ENCODE data around the gene KRTAP3-1. TPM values are rescaled to one million over a fixed set of nuclear protein-coding genes. Genes with fewer than 3 reads are reported as not detected.

Gene KRTAP3-1
- total and polyA plus RNA-seq, 10 of the 15 experiments (the other 5 are each of a cell fraction or from before 2014, with no cell fraction given) = not detected

GRCh38 chr17:41002814-41003213 is 6.1 kb downstream of the KRTAP3-1 start (continued):
- TF ChIP-seq RUNX3 (IDR thresholded peaks at IDR 0.05; ENCODE audit: low read length) (no peak), BMI1 (IDR thresholded peaks at IDR 0.05; ENCODE audit: borderline replicate concordance) (no peak), SUZ12 (IDR thresholded peaks at IDR 0.05; ENCODE audit: unreplicated experiment) (no peak), KDM1A (IDR thresholded peaks at IDR 0.05; ENCODE audit: borderline replicate concordance) (no peak), CREM (IDR thresholded peaks at IDR 0.05; ENCODE audit: low read depth) (no peak), CEBPZ (IDR thresholded peaks at IDR 0.05; ENCODE audit: low read depth, low read length) (no peak), CHD2 (IDR thresholded peaks at IDR 0.05; ENCODE audit: borderline replicate concordance, low read depth, low read length) (no peak)

- TF ChIP-seq SREBF1 (IDR thresholded peaks at IDR 0.05; ENCODE audit: low read length) (no peak), GABPA (IDR thresholded peaks at IDR 0.05; ENCODE audit: low read depth) (no peak), STAT3 (IDR thresholded peaks at IDR 0.05; ENCODE audit: low read depth, low read length) (no peak), PML (IDR thresholded peaks at IDR 0.05; ENCODE audit: low read length) (no peak), ATF7 (IDR thresholded peaks at IDR 0.05; ENCODE audit: low read depth) (no peak), SREBF2 (IDR thresholded peaks at IDR 0.05; ENCODE audit: low read length) (no peak), EZH2 (IDR thresholded peaks at IDR 0.05; ENCODE audit: borderline replicate concordance, control insufficient read depth, low read depth, low read length) (no peak), SMAD5 (IDR thresholded peaks at IDR 0.05; ENCODE audit: low read depth) (no peak), RCOR1 (conservative IDR thresholded peaks at IDR 0.05; ENCODE audit: low read depth, low read length) (no peak), IRF5 (IDR thresholded peaks at IDR 0.05; ENCODE audit: borderline replicate concordance) (no peak)
- WGBS (ENCODE audit: insufficient coverage, insufficient replicate concordance, low lambda C conversion rate, missing lambda C conversion rate) = 52% methylated on average over 4 of the region's 4 CpGs
- Histone ChIP-seq H3K27me3 (replicated peaks in 1 of 2; ENCODE audit: control insufficient read depth in 2 of 2, insufficient read depth in 2 of 2, low read length in 1 of 2) (peaks cover 0 to 1% of the 10 kb centered on the region in 2 experiments; a peak in 2 of 4 replicates), H3K9ac (ENCODE audit: control insufficient read depth, insufficient read depth, low read length) (no peak overlapping the region), H2AFZ (ENCODE audit: control insufficient read depth, low read depth, low read length) (no peak overlapping the region), H3K4me1 (ENCODE audit: control insufficient read depth, insufficient read depth, low read length) (no peaks in the 10 kb centered on the region), H4K20me1 (ENCODE audit: control insufficient read depth, insufficient read depth) (no peaks in the 10 kb centered on the region), H3K27ac (ENCODE audit: control insufficient read depth, insufficient read depth) (no peak overlapping the region), H3K4me2 (ENCODE audit: control insufficient read depth, insufficient read depth) (no peak overlapping the region), H3K36me3 (ENCODE audit: control insufficient read depth in 2 of 2, insufficient read depth in 2 of 2, low read length in 1 of 2) (no peaks in the 10 kb centered on the region), H3K9me3 (replicated peaks; ENCODE audit: control insufficient read depth, insufficient read depth, low read length) (no peaks in the 10 kb centered on the region), H3K79me2 (ENCODE audit: control insufficient read depth, insufficient read depth, low read length) (no peaks in the 10 kb centered on the region), H3K4me3 (no peak overlapping the region)
- ATAC-seq (no peak), FAIRE-seq (no peak), DNase-seq (ENCODE audit: low read depth, low spot score) (no peak)
- in situ Hi-C loops (cut with MboI) = no loop called here
- ChIA-PET SMC1A (ENCODE audit: uncharacterized antibody, unreplicated experiment) (no interaction called here), CTCF (no interaction called here), POLR2A (no interaction called here), RAD21 (ENCODE audit: unreplicated experiment) (no interaction called here)
- intact Hi-C loops (cut with micrococcal nuclease; ENCODE audit: unreplicated experiment) = no loop called here
- no TSS peak for BruUV-seq (replicated peaks)
Observed at GRCh38 chr17:41001795-41002194, 7.1 kb downstream of the KRTAP3-1 start.

Measured in GM12878 (cell line).